HG02588 (cell line): ENCODE data around the gene TAS1R1.

ENCODE experiments used
- ATAC-seq: cut with Tn5 transposase; IDR thresholded peaks from one replicate; pipeline ENCODE4 v1.9.1; 2021; ENCODE audit warnings: mild to moderate bottlenecking, moderate library complexity; ENCODE audit not compliant: unreplicated experiment

The TAS1R1 gene

GRCh38 chr1:6570987-6571386 lies 15.9 kb downstream of the TAS1R1 start:
- no peak for ATAC-seq

DNA sequence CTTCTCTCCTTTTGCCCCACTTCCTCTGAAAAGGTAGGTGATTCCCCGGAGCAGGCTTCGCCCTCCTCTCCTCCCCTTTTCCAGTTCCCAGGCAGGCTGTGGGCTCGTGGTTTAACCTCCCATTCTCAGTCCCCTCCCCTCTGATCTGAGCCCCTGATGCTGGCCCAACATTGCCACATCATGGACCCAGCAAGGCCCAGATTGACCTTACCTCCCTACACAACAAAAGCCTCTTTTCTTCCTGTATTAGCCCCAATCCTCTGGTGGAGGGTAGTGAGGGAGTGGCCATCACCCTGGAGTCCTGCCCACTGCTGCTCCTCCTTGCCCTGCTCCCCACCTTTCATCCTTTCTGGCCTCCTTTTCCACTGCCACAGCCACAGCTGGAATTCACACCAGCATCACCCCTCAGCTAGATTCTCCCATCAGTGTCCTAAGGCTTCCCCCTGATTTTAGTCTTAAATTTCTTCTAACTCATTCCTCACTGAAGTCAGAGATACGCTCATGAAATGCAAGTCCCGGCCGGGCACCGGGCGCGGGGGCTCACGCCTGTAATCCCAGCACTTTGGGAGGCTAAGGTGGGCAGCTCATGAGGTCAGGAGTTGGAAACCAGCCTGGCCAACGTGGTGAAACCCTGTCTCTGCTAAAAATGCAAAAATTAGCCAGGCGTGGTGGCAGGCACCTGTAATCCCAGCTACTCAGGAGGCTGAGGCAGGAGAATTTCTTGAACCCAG lies 17.7 kb downstream of the TAS1R1 start:
- ATAC-seq = no peak

DNA sequence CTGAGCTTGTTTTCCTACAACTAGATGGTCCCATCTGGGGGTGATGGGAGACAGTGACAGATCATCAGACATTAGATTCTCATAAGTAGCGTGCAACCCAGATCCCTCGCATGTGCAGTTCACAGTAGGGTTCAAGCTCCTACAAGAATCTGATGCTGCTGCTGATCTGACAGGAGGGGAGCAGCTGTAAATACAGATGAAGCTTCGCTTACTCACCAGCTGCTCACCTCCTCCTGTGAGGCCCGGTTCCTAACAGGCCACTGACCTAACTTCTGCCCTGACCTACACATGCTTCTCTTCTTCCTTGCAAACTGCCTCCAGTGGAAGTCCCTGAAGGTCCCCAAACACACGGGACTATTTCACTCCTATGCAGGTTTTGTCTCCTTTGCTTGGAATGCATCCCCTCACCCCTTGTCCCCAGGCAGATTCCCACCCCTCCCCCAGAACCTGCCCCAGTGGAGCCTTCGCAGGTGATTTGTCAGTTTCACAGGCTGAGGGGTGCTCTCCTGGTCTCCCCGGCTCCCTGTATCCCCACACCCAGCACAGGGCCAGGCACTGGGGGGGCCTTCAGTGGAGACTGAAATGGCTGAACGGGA lies 19.0 kb downstream of the TAS1R1 start:
- no peak for ATAC-seq

DNA sequence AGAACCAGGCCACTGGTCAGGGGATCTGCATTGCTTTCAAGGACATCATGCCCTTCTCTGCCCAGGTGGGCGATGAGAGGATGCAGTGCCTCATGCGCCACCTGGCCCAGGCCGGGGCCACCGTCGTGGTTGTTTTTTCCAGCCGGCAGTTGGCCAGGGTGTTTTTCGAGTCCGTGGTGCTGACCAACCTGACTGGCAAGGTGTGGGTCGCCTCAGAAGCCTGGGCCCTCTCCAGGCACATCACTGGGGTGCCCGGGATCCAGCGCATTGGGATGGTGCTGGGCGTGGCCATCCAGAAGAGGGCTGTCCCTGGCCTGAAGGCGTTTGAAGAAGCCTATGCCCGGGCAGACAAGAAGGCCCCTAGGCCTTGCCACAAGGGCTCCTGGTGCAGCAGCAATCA lies 19.7 kb downstream of the TAS1R1 start:
- no peak for ATAC-seq

DNA sequence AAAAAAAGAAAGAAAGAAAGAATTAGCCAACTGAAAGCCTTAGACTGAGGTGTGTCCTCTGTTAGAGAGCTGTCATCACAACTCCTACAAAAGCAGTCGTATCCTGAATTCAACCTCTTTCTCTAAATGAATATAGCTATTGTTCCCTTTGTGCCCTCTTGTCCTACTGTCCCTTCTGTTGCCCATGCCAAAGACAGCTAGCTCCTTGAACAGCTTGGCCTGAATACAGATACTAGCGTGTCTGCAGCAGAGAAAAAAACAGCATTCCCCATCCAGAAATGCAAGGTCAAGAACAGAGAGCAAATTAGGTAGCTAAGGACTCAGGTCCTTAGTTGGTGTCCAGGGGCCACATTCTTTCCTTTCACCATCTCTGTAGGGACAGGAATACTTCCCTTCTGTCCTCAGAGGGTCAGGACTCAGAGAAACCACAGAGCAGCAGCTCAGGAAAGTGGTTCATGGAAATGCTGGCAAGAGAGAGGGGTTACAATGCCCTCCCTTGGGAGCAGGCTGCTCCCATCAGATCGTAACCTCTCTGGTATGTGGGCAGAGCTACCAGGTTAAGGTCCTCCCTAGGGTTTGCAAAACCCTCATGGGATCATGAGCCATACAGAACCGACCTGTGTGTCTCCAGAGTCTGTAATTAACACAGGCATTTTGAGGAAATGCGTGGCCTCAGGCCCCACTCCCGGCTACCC lies 22.9 kb downstream of the TAS1R1 start:
- no peak for ATAC-seq

DNA sequence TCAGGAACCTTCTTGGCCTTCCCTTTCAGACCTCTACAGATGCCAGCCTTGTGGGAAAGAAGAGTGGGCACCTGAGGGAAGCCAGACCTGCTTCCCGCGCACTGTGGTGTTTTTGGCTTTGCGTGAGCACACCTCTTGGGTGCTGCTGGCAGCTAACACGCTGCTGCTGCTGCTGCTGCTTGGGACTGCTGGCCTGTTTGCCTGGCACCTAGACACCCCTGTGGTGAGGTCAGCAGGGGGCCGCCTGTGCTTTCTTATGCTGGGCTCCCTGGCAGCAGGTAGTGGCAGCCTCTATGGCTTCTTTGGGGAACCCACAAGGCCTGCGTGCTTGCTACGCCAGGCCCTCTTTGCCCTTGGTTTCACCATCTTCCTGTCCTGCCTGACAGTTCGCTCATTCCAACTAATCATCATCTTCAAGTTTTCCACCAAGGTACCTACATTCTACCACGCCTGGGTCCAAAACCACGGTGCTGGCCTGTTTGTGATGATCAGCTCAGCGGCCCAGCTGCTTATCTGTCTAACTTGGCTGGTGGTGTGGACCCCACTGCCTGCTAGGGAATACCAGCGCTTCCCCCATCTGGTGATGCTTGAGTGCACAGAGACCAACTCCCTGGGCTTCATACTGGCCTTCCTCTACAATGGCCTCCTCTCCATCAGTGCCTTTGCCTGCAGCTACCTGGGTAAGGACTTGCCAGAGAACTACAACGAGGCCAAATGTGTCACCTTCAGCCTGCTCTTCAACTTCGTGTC lies 23.7 kb downstream of the TAS1R1 start:
- no peak for ATAC-seq

DNA sequence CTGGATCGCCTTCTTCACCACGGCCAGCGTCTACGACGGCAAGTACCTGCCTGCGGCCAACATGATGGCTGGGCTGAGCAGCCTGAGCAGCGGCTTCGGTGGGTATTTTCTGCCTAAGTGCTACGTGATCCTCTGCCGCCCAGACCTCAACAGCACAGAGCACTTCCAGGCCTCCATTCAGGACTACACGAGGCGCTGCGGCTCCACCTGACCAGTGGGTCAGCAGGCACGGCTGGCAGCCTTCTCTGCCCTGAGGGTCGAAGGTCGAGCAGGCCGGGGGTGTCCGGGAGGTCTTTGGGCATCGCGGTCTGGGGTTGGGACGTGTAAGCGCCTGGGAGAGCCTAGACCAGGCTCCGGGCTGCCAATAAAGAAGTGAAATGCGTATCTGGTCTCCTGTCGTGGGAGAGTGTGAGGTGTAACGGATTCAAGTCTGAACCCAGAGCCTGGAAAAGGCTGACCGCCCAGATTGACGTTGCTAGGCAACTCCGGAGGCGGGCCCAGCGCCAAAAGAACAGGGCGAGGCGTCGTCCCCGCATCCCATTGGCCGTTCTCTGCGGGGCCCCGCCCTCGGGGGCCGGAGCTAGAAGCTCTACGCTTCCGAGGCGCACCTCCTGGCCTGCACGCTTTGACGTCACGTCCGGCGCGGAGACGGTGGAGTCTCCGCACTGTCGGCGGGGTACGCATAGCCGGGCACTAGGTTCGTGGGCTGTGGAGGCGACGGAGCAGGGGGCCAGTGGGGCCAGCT lies 24.4 kb downstream of the TAS1R1 start, which contains the start of gene ZBTB48:
Gene ZBTB48 (plus strand): TSS at position 621 of the 745 bp plus-strand sequence. CDS start 616 bp downstream, outside the sequence.
- peak; percentile 97 for ATAC-seq

DNA sequence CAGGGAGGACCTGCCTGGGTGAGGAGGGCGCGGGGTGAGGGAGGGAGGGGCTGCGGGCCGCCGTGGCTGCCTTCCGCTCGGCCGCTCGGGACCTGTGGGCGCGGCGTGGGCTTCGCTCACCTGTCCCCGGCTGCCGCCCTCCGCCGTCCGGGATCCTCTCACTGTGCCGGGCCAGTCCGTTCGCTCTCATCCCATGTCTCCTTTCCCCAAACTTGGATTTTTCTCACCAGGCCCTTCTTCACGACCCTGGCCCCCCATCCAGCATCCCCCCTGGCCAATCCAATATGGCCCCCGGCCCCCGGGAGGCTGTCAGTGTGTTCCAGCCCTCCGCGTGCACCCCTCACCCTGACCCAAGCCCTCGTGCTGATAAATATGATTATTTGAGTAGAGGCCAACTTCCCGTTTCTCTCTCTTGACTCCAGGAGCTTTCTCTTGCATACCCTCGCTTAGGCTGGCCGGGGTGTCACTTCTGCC lies 25.0 kb downstream of the TAS1R1 start:
- no peak for ATAC-seq

DNA sequence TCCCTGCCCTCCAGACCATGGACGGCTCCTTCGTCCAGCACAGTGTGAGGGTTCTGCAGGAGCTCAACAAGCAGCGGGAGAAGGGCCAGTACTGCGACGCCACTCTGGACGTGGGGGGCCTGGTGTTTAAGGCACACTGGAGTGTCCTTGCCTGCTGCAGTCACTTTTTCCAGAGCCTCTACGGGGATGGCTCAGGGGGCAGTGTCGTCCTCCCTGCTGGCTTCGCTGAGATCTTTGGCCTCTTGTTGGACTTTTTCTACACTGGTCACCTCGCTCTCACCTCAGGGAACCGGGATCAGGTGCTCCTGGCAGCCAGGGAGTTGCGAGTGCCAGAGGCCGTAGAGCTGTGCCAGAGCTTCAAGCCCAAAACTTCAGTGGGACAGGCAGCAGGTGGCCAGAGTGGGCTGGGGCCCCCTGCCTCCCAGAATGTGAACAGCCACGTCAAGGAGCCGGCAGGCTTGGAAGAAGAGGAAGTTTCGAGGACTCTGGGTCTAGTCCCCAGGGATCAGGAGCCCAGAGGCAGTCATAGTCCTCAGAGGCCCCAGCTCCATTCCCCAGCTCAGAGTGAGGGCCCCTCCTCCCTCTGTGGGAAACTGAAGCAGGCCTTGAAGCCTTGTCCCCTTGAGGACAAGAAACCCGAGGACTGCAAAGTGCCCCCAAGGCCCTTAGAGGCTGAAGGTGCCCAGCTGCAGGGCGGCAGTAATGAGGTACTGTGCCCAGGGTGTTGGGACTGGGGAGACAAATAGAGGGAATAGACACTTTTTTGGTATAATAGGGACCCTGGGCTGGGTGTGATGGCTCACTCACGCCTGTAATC lies 25.7 kb downstream of the TAS1R1 start:
- no peak for ATAC-seq

- no peak for ATAC-seq
Measured at GRCh38 chr1:6581561-6582305, 26.6 kb downstream of the TAS1R1 start.

DNA sequence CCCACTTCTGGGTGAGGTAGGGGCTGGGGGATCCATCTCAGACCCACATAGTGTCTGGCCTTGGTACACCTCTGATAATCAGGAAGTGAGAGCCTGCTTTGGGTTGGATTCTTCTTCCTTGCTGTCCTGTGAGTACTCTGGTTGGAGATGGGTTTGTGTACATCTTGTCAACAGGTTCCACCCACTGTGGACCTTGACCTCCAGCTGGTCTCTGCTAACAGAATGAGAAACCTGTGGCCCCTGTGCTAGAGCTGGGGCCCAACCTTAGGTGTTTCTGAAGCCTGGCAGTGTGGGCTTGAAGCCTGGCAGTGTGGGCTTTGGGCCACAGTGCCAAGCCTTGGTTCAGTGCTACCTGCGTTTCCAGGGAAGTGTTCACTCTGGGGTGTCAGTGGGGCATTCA lies 27.3 kb downstream of the TAS1R1 start:
- ATAC-seq = no peak

- ATAC-seq = no peak
Measured at GRCh38 chr1:6584126-6585080, 29.3 kb downstream of the TAS1R1 start.

- ATAC-seq = no peak
Measured at GRCh38 chr1:6585081-6585722, 30.1 kb downstream of the TAS1R1 start.

DNA sequence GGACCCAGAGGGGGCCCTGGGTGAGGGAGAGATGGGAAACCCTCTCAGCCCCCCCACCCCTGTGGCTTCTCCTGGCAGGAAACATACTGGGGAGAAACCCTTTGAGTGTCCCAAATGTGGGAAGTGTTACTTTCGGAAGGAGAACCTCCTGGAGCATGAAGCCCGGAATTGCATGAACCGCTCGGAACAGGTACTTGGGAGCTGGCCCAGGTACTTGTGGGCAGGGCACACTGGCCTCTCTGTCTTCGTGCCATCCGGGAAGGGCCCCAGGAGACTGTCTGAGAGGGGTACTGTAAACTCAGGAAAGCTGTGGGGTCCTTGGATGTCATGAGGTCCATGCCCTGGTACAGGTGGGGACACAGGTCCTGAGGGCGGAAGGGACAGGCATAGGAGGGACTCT lies 30.7 kb downstream of the TAS1R1 start:
- ATAC-seq = no peak

- no peak for ATAC-seq
Measured at GRCh38 chr1:6586404-6586816, 31.3 kb downstream of the TAS1R1 start.

DNA sequence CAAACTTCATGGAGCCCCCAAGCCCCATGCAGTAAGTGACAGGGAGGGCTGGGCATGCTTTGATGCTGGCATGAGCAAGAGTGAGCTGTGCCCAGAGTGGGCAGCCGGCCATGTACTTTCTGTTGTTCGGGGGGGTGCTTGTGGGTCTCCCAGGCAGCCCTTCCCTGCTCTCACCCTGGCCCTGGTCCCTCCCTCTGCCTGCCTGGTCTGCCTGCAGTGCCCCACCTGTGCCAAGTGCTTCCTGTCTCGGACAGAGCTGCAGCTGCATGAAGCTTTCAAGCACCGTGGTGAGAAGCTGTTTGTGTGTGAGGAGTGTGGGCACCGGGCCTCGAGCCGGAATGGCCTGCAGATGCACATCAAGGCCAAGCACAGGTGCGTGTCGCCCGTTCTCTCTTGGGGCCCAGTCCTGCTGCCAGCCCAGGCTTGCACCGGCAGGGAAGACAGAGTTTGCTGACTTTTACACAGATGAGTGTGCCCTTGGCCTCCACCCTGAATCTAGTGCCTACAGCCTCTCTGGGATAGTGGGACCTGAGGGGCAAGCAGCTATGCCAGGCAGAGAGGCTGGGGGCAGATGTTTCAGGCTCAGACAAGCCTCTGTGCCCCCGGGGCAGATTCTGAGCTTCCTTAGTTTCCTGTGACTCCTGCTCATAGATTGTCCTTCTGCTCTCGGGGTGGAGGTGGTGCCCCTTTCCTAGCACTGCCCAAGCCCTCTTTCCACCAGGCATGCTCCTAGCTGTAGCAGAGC lies 32.3 kb downstream of the TAS1R1 start:
- ATAC-seq = no peak
